DND-41 (cell line): Measurements from ENCODE around the gene SEC24C.

Source experiments
- ATAC-seq: fragments of 200-7000 bp; cut with Tn5 transposase; 3 replicates; pipeline ENCODE4 v1.9.1; 2021; ENCODE audit warnings: low read depth; ENCODE audit not compliant: insufficient read depth
- DNase-seq: peaks from one replicate; pipeline ENCODE4 v3.0.0-alpha.2; 2020
- H2AFZ ChIP-seq: 2 replicates; pipeline ENCODE4 v1.6.0; 2012; ENCODE audit warnings: low read depth, low read length
- H3K27ac ChIP-seq: 2 replicates; pipeline ENCODE4 v1.5.1; 2012; ENCODE audit warnings: low read length, inconsistent platforms
- H3K27me3 ChIP-seq: fragments of 200-600 bp; sonication (generic); 2 replicates; pipeline ENCODE4 v1.6.0; 2012; ENCODE audit warnings: low read length, mild to moderate bottlenecking, inconsistent platforms; ENCODE audit not compliant: insufficient read depth, poor library complexity
- H3K36me3 ChIP-seq: 2 replicates; pipeline ENCODE4 v1.5.1; 2012; ENCODE audit warnings: low read length, inconsistent platforms; ENCODE audit not compliant: insufficient read depth
- H3K4me1 ChIP-seq: 2 replicates; pipeline ENCODE4 v1.5.1; 2012; ENCODE audit warnings: mild to moderate bottlenecking, low read length; ENCODE audit not compliant: insufficient read depth
- H3K4me2 ChIP-seq: 2 replicates; pipeline ENCODE4 v1.6.0; 2012; ENCODE audit warnings: mild to moderate bottlenecking, moderate library complexity, low read length, inconsistent platforms; ENCODE audit not compliant: insufficient read depth
- H3K4me3 ChIP-seq, 2 experiments: fragments of 200-600 bp in 1 of 2; shearing (Covaris generic) in 1 of 2; 2 replicates each; pipeline ENCODE4 v1.5.1; 2012 to 2016; ENCODE audit warnings: inconsistent platforms in 2 of 2, low read length in 2 of 2, mild to moderate bottlenecking in 2 of 2, low read depth in 1 of 2, moderate library complexity in 1 of 2
- H3K79me2 ChIP-seq: 2 replicates; pipeline ENCODE4 v1.6.0; 2012; ENCODE audit warnings: low read length, inconsistent platforms; ENCODE audit not compliant: insufficient read depth
- H3K9ac ChIP-seq: 2 replicates; pipeline ENCODE4 v1.6.0; 2012; ENCODE audit warnings: low read depth, mild to moderate bottlenecking, inconsistent platforms, low read length, moderate library complexity
- H3K9me3 ChIP-seq: 2 replicates; pipeline ENCODE4 v1.5.1; 2012; ENCODE audit warnings: low read length, moderate library complexity, mild to moderate bottlenecking, inconsistent platforms; ENCODE audit not compliant: insufficient read depth, severe bottlenecking
- H4K20me1 ChIP-seq: 2 replicates; pipeline ENCODE4 v1.6.0; 2012; ENCODE audit warnings: low read length; ENCODE audit not compliant: insufficient read depth
- EZH2 ChIP-seq: IDR thresholded peaks from 3 replicates; pipeline ENCODE4 v1.6.1; 2012; ENCODE audit warnings: borderline replicate concordance, low read depth, mild to moderate bottlenecking, moderate library complexity, low read length, inconsistent platforms; ENCODE audit not compliant: severe bottlenecking
- TF ChIP-seq, protein P1 (sequence below): IDR thresholded peaks from 2 replicates; pipeline ENCODE4 v1.5.1; 2012; ENCODE audit warnings: borderline replicate concordance, low read length, moderate library complexity, mild to moderate bottlenecking; ENCODE audit not compliant: poor library complexity, severe bottlenecking; ENCODE audit errors: extremely low read depth

Gene SEC24C

DNA sequence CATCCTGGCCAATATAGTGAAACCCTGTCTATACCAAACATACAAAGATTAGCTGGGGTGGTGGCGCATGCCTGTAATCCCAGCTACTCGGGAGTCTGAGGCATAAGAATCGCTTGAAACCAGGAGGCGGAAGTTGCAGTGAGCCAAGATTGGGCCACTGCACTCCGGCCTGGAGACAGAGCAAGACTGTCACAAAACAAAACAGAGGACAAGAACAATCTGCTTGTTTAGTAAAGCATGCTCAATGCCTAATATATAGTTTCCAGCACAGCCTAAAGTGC is 1.8 kb upstream of the SEC24C start:
- no peaks in the 10 kb centered on the region for H3K27me3 ChIP-seq
- H3K4me3 ChIP-seq: no peak overlapping the region
- H4K20me1 ChIP-seq: peaks cover 3% of the 10 kb centered on the region; the same call in 1 of the 2 replicates
- ATAC-seq (no peak), DNase-seq (no peak)
- no peak overlapping the region for H2AFZ ChIP-seq
- H3K9ac ChIP-seq: no peak overlapping the region
- no peaks in the 10 kb centered on the region for H3K9me3 ChIP-seq
- peaks cover 13% of the 10 kb centered on the region for H3K36me3 ChIP-seq
- peak overlapping the region; percentile 91; the same call in 1 of the 2 replicates for H3K4me2 ChIP-seq
- TF ChIP-seq EZH2: no peak
- TF ChIP-seq, protein P1, sequence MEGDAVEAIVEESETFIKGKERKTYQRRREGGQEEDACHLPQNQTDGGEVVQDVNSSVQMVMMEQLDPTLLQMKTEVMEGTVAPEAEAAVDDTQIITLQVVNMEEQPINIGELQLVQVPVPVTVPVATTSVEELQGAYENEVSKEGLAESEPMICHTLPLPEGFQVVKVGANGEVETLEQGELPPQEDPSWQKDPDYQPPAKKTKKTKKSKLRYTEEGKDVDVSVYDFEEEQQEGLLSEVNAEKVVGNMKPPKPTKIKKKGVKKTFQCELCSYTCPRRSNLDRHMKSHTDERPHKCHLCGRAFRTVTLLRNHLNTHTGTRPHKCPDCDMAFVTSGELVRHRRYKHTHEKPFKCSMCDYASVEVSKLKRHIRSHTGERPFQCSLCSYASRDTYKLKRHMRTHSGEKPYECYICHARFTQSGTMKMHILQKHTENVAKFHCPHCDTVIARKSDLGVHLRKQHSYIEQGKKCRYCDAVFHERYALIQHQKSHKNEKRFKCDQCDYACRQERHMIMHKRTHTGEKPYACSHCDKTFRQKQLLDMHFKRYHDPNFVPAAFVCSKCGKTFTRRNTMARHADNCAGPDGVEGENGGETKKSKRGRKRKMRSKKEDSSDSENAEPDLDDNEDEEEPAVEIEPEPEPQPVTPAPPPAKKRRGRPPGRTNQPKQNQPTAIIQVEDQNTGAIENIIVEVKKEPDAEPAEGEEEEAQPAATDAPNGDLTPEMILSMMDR: no peak
- H3K4me1 ChIP-seq: peaks cover 40% of the 10 kb centered on the region
- no peak overlapping the region for H3K27ac ChIP-seq
- peaks cover 53% of the 10 kb centered on the region for H3K79me2 ChIP-seq

- peak overlapping the region; percentile 86 for H3K27ac ChIP-seq
- peak overlapping the region; percentile 67 for H2AFZ ChIP-seq
- ATAC-seq (no peak), DNase-seq (no peak)
- peaks cover 59% of the 10 kb centered on the region for H3K79me2 ChIP-seq
- no peak for TF ChIP-seq EZH2
- TF ChIP-seq, protein P1: no peak
- no peaks in the 10 kb centered on the region for H3K9me3 ChIP-seq
- H3K4me3 ChIP-seq: peak overlapping the region; percentile 82 to 95; a peak in 3 of 4 replicates
- peaks cover 40% of the 10 kb centered on the region for H3K4me1 ChIP-seq
- H3K27me3 ChIP-seq: no peaks in the 10 kb centered on the region
- peak overlapping the region; percentile 91 for H3K4me2 ChIP-seq
- peak overlapping the region; percentile 71 for H3K9ac ChIP-seq
- H3K36me3 ChIP-seq: peaks cover 18% of the 10 kb centered on the region
- H4K20me1 ChIP-seq: peaks cover 3% of the 10 kb centered on the region; the same call in 1 of the 2 replicates
Measured at GRCh38 chr10:73743327-73743904, 756 bp upstream of the SEC24C start.

- Histone ChIP-seq H3K27me3 (no peaks in the 10 kb centered on the region), H3K27ac (peak overlapping the region; percentile 86), H3K4me1 (peaks cover 46% of the 10 kb centered on the region), H3K9ac (peak overlapping the region; percentile 71), H2AFZ (peak overlapping the region; percentile 91), H3K9me3 (no peaks in the 10 kb centered on the region), H3K4me3 (peak overlapping the region; percentile 82 to 95), H4K20me1 (peaks cover 9% of the 10 kb centered on the region; the same call in 1 of the 2 replicates), H3K79me2 (peaks cover 66% of the 10 kb centered on the region), H3K36me3 (peaks cover 28% of the 10 kb centered on the region), H3K4me2 (peak overlapping the region; percentile 91)
- ATAC-seq: peak; percentile 44
- peak; percentile 68 for DNase-seq
- TF ChIP-seq, protein P1: no peak
- TF ChIP-seq EZH2: no peak
Measured at GRCh38 chr10:73744664-73744975, 448 bp downstream of the SEC24C start.
